Astrocyte (in vitro differentiated cells and primary cell): ENCODE results near the gene PDE9A. TPM values are rescaled to one million over a fixed set of nuclear protein-coding genes. Genes with fewer than 3 reads are reported as not detected.

Experiments
- DNase-seq: peaks from one replicate; pipeline ENCODE4 v3.0.0-alpha.2; 2010; ENCODE audit warnings: low read depth
- FAIRE-seq: peaks from 2 replicates; lab custom pipeline; 2011; peaks lifted over from hg19 to GRCh38; lab: Jason Lieb, UNC
- H2AFZ ChIP-seq: 2 replicates; pipeline ENCODE4 v1.6.0; 2012; ENCODE audit warnings: low read depth, low read length, inconsistent platforms
- H3K27ac ChIP-seq: 2 replicates; pipeline ENCODE4 v1.5.1; 2011; ENCODE audit warnings: low read depth, low read length, inconsistent platforms
- H3K27me3 ChIP-seq: 2 replicates; pipeline ENCODE4 v1.6.0; 2011; ENCODE audit warnings: low read length, inconsistent platforms; ENCODE audit not compliant: insufficient read depth
- H3K36me3 ChIP-seq: 2 replicates; pipeline ENCODE4 v1.5.1; 2011; ENCODE audit warnings: low read length, inconsistent platforms; ENCODE audit not compliant: insufficient read depth
- H3K4me1 ChIP-seq: 2 replicates; pipeline ENCODE4 v1.5.1; 2011; ENCODE audit warnings: low read length, inconsistent platforms; ENCODE audit not compliant: insufficient read depth
- H3K4me2 ChIP-seq: 2 replicates; pipeline ENCODE4 v1.6.0; 2012; ENCODE audit warnings: low read length, inconsistent platforms
- H3K4me3 ChIP-seq: 2 replicates; pipeline ENCODE4 v1.5.1; 2011; ENCODE audit warnings: low read depth, mild to moderate bottlenecking, low read length, inconsistent platforms; ENCODE audit not compliant: insufficient read depth
- H3K79me2 ChIP-seq: 2 replicates; pipeline ENCODE4 v1.6.0; 2012; ENCODE audit warnings: mild to moderate bottlenecking, low read length, inconsistent platforms; ENCODE audit not compliant: insufficient read depth
- H3K9ac ChIP-seq: 2 replicates; pipeline ENCODE4 v1.6.0; 2012; ENCODE audit warnings: mild to moderate bottlenecking, low read length, inconsistent platforms
- H3K9me3 ChIP-seq: 2 replicates; pipeline ENCODE4 v1.5.1; 2012; ENCODE audit warnings: low read depth, mild to moderate bottlenecking, low read length, inconsistent platforms; ENCODE audit not compliant: insufficient read depth
- H4K20me1 ChIP-seq: 2 replicates; pipeline ENCODE4 v1.6.0; 2012; ENCODE audit warnings: low read length, inconsistent platforms; ENCODE audit not compliant: insufficient read depth
- H3K27ac Mint-ChIP-seq: one replicate; pipeline ENCODE4 v1.8.0; 2021; ENCODE audit warnings: mild to moderate bottlenecking, mixed read lengths; ENCODE audit not compliant: unreplicated experiment
- H3K27me3 Mint-ChIP-seq: one replicate; pipeline ENCODE4 v1.8.0; 2021; ENCODE audit warnings: low read depth, mixed read lengths; ENCODE audit not compliant: unreplicated experiment
- H3K36me3 Mint-ChIP-seq: one replicate; pipeline ENCODE4 v1.8.0; 2021; ENCODE audit warnings: low read depth, mixed read lengths; ENCODE audit not compliant: unreplicated experiment
- H3K4me1 Mint-ChIP-seq: one replicate; pipeline ENCODE4 v1.8.0; 2021; ENCODE audit warnings: low read depth, mixed read lengths; ENCODE audit not compliant: unreplicated experiment
- H3K4me3 Mint-ChIP-seq: one replicate; pipeline ENCODE4 v1.8.0; 2021; ENCODE audit warnings: mild to moderate bottlenecking, moderate library complexity, mixed read lengths; ENCODE audit not compliant: unreplicated experiment
- H3K9me3 Mint-ChIP-seq: one replicate; pipeline ENCODE4 v1.8.0; 2021; ENCODE audit warnings: mild to moderate bottlenecking, mixed read lengths; ENCODE audit not compliant: unreplicated experiment
- EZH2 ChIP-seq: IDR thresholded peaks from 2 replicates; pipeline ENCODE4 v1.6.1; 2012; ENCODE audit warnings: mild to moderate bottlenecking, low read length, inconsistent platforms; ENCODE audit not compliant: insufficient read depth
- total RNA-seq: library from RNA; stranded (reverse); gene quantifications from 2 replicates; pipeline ENCODE4 v1.2.1, GENCODE V29; 2021
- TF ChIP-seq, protein P1 (sequence below): IDR thresholded peaks from 2 replicates; pipeline ENCODE4 v1.5.1; 2011; ENCODE audit warnings: low read depth, mild to moderate bottlenecking, inconsistent platforms, low read length, moderate library complexity; ENCODE audit not compliant: insufficient read depth

PDE9A gene
- total RNA-seq, 1 donor from 2014 or later, result 7.8 TPM

DNA sequence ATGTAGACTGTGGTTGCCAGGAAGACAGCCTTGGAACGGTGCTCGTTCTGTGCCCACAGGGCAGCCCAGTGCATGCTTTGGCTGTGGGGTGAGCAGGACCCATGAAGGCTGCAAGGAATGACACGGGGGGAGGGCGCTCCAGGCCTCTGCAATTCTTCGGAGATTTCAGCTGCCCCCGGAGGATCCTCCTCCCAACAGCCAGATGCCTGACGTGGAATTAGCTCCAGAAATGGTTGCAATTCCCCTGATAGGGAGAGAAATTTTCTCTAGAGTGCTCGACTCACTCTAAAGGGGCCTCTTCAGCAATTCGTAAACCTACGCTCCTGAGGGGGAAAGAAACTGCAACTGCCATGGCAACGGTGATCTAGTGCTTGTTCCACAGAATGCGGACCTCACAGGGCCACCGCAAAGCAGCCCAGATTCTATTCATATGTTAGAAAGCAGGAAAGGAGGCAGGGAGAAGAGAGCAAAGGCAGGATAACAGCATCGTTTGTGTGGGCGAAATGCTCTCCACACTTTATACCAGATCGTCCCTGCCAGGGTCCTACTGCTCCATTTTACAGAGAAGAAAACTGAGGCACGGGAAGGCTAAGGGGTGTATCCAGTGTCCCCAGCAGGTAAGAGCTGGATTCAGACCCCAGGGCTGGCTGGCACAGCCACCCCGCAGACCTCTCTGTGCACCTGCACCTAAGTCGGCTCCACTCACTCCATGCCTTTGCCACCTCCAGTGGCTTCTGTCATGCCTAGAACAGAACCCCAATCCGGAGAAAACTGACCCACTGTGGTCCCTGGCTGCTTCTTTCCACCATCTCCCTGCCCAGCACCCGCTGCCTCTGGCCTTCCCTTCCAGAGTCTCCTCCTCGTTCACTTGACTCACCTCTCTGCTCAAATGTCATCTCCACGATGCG lies 11.9 kb upstream of the PDE9A start:
- H3K4me3 ChIP-seq, result no peak overlapping the region
- H3K9ac ChIP-seq, result no peak overlapping the region
- no peaks in the 10 kb centered on the region for H3K36me3 ChIP-seq
- H3K4me2 ChIP-seq, result peak overlapping the region; percentile 46
- H3K27me3 ChIP-seq, result peaks cover 21% of the 10 kb centered on the region
- Mint-ChIP-seq H3K4me1 (peaks cover 15% of the 10 kb centered on the region), H3K27ac (no peak overlapping the region), H3K27me3 (peaks cover 21% of the 10 kb centered on the region), H3K9me3 (no peaks in the 10 kb centered on the region), H3K36me3 (no peaks in the 10 kb centered on the region), H3K4me3 (peak overlapping the region; percentile 50)
- no peaks in the 10 kb centered on the region for H3K79me2 ChIP-seq
- no peak for TF ChIP-seq EZH2
- TF ChIP-seq, protein P1, sequence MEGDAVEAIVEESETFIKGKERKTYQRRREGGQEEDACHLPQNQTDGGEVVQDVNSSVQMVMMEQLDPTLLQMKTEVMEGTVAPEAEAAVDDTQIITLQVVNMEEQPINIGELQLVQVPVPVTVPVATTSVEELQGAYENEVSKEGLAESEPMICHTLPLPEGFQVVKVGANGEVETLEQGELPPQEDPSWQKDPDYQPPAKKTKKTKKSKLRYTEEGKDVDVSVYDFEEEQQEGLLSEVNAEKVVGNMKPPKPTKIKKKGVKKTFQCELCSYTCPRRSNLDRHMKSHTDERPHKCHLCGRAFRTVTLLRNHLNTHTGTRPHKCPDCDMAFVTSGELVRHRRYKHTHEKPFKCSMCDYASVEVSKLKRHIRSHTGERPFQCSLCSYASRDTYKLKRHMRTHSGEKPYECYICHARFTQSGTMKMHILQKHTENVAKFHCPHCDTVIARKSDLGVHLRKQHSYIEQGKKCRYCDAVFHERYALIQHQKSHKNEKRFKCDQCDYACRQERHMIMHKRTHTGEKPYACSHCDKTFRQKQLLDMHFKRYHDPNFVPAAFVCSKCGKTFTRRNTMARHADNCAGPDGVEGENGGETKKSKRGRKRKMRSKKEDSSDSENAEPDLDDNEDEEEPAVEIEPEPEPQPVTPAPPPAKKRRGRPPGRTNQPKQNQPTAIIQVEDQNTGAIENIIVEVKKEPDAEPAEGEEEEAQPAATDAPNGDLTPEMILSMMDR, result no peak
- FAIRE-seq, result no peak
- no peak for DNase-seq
- H3K4me1 ChIP-seq, result peaks cover 5% of the 10 kb centered on the region
- H2AFZ ChIP-seq, result no peak overlapping the region
- H3K27ac ChIP-seq, result no peak overlapping the region
- no peaks in the 10 kb centered on the region for H4K20me1 ChIP-seq
- H3K9me3 ChIP-seq, result no peaks in the 10 kb centered on the region

DNA sequence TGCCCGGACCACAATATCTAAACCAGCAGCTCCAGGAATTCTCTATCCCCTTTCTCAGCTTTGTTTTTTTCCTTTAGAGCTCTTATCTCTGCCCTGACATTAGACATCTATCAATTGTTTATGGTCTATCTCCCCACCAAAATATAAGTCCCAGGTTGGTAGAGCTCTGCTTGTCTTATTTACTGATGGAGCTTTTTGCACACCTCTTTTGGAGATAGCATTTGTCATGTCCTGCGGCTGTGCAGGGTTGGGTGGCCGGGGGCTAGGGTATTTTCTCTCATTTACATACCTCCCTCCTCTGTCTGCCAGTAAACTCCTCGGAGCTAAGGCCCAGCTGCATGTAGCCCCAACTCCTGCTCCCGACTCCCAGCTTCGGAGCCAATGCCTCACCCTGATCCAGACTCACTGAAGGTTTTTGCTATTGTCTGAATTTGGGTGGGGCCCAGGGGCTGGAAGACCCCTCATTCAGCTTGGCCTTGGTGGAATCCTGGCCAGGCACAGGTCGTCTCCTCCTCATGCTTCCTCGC lies 11.1 kb upstream of the PDE9A start:
- no peak overlapping the region for H3K27ac ChIP-seq
- no peak for TF ChIP-seq EZH2
- TF ChIP-seq, protein P1, result no peak
- Mint-ChIP-seq H3K9me3 (no peaks in the 10 kb centered on the region), H3K4me3 (peak overlapping the region; percentile 50), H3K36me3 (no peaks in the 10 kb centered on the region), H3K27ac (no peak overlapping the region), H3K27me3 (peaks cover 21% of the 10 kb centered on the region), H3K4me1 (peaks cover 15% of the 10 kb centered on the region)
- no peak overlapping the region for H3K9ac ChIP-seq
- H2AFZ ChIP-seq, result no peak overlapping the region
- H3K4me1 ChIP-seq, result peaks cover 5% of the 10 kb centered on the region
- H3K9me3 ChIP-seq, result no peaks in the 10 kb centered on the region
- H3K4me2 ChIP-seq, result no peak overlapping the region
- H3K79me2 ChIP-seq, result no peaks in the 10 kb centered on the region
- H3K36me3 ChIP-seq, result no peaks in the 10 kb centered on the region
- H3K4me3 ChIP-seq, result no peak overlapping the region
- FAIRE-seq, result no peak
- no peaks in the 10 kb centered on the region for H4K20me1 ChIP-seq
- H3K27me3 ChIP-seq, result peaks cover 21% of the 10 kb centered on the region
- no peak for DNase-seq
